BE2C (cell line): ENCODE results near the gene PERCC1.

Experiments used
- DNase-seq: peaks from one replicate; pipeline ENCODE4 v3.0.0-alpha.2; 2020
- H3K27me3 ChIP-seq: fragments of 250-450 bp; sonication (Bioruptor Pico); 2 replicates; pipeline ENCODE4 v1.5.1; 2020; ENCODE audit warnings: mild to moderate bottlenecking
- H3K36me3 ChIP-seq: fragments of 250-450 bp; sonication (Bioruptor Pico); 2 replicates; pipeline ENCODE4 v1.5.1; 2020; ENCODE audit warnings: mild to moderate bottlenecking
- H3K4me1 ChIP-seq: fragments of 250-450 bp; sonication (Bioruptor Pico); 2 replicates; pipeline ENCODE4 v1.5.1; 2020
- H3K4me3 ChIP-seq: 2 replicates; pipeline ENCODE4 v1.5.1; 2011; ENCODE audit warnings: low read depth, low read length
- H3K9me3 ChIP-seq: fragments of 250-450 bp; sonication (Bioruptor Pico); 2 replicates; pipeline ENCODE4 v1.5.1; 2020
- CTCF ChIP-seq: IDR thresholded peaks from 2 replicates; pipeline ENCODE4 v1.5.1; 2012; ENCODE audit warnings: mild to moderate bottlenecking, low read depth, low read length

Gene PERCC1

GRCh38 chr16:1458336-1458976 lies 27.6 kb downstream of the PERCC1 start:
- Histone ChIP-seq H3K9me3 (no peaks in the 10 kb centered on the region), H3K4me3 (no peak overlapping the region), H3K36me3 (peaks cover 22% of the 10 kb centered on the region), H3K27me3 (no peaks in the 10 kb centered on the region), H3K4me1 (no peaks in the 10 kb centered on the region)
- no peak for TF ChIP-seq CTCF
- no peak for DNase-seq

GRCh38 chr16:1458977-1459341 lies 28.1 kb downstream of the PERCC1 start:
- Histone ChIP-seq H3K9me3 (no peaks in the 10 kb centered on the region), H3K27me3 (no peaks in the 10 kb centered on the region), H3K4me1 (no peaks in the 10 kb centered on the region), H3K4me3 (no peak overlapping the region), H3K36me3 (peaks cover 19% of the 10 kb centered on the region)
- no peak for TF ChIP-seq CTCF
- DNase-seq, result no peak

- peaks cover 19% of the 10 kb centered on the region for H3K36me3 ChIP-seq
- H3K4me1 ChIP-seq, result no peaks in the 10 kb centered on the region
- no peaks in the 10 kb centered on the region for H3K9me3 ChIP-seq
These were observed 29.1 kb downstream of the PERCC1 start for GRCh38 chr16:1459967-1460366.

DNA sequence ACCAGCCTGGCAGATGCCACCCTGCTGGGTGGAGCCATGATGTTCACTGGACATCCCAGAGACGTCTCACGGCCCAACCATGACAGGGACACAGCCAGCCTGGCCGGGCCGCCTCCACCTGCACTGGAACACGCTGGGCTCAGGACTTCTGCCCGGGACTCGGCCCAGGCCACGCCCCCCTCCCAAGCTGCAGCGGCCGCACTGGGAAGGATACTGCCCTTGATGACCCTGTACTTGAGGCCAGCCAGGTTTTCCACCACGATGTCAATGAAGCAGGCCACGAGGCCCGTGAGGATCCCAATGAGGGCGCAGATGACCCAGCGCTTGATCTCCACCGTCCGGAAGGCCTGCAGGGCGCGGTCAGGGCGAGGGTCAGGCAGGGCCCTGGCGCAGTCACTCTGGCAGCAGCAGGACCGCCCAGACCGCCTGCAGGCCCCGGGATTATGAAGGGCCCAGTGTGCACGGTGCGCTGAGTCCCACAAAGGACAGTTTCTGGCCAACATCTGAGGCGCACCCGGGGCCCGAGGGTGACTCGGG lies 29.8 kb downstream of the PERCC1 start:
- TF ChIP-seq CTCF, result no peak
- H3K9me3 ChIP-seq, result no peaks in the 10 kb centered on the region
- H3K27me3 ChIP-seq, result no peaks in the 10 kb centered on the region
- no peak overlapping the region for H3K4me3 ChIP-seq
- no peaks in the 10 kb centered on the region for H3K4me1 ChIP-seq
- no peak for DNase-seq
- H3K36me3 ChIP-seq, result peaks cover 19% of the 10 kb centered on the region

More at GRCh38 chr16:1459967-1460366, 29.1 kb downstream of the PERCC1 start:
- TF ChIP-seq CTCF, result no peak
- DNase-seq, result no peak
- Histone ChIP-seq H3K4me3 (no peak overlapping the region), H3K27me3 (no peaks in the 10 kb centered on the region)

DNA sequence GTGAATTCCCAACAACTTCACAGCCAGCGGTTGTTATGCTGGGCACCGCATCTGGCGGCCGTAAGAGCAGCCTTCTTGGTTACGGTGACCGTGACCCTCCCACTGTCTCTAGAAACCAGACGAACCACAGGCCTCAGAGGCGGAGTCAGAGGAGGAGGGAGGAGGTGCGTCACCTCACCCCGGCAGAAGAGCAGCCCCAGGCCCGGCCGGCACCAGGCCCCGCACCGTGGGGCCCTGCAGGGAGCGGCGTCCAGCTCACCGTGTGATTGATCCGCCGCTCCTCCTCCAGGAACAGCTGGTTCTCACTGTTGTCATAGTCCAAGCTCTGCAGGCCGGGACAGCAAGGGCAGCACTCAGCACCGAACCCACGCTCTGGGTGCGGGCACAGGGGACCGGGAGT lies 30.3 kb downstream of the PERCC1 start:
- no peaks in the 10 kb centered on the region for H3K4me1 ChIP-seq
- no peaks in the 10 kb centered on the region for H3K9me3 ChIP-seq
- no peak for TF ChIP-seq CTCF
- H3K27me3 ChIP-seq, result no peaks in the 10 kb centered on the region
- H3K36me3 ChIP-seq, result peaks cover 19% of the 10 kb centered on the region
- no peak overlapping the region for H3K4me3 ChIP-seq
- DNase-seq, result peak; percentile 32

GRCh38 chr16:1464196-1464893 lies 33.5 kb downstream of the PERCC1 start:
- Histone ChIP-seq H3K4me1 (no peaks in the 10 kb centered on the region), H3K36me3 (peaks cover 13% of the 10 kb centered on the region), H3K27me3 (no peaks in the 10 kb centered on the region), H3K9me3 (no peaks in the 10 kb centered on the region), H3K4me3 (no peak overlapping the region)
- no peak for TF ChIP-seq CTCF
- DNase-seq, result no peak
